HL-60 (cell line): Measurements from ENCODE around the gene CPNE6.
"Not testable (repeated sequence)": the region's sequence is repeated elsewhere in the genome, so short reads cannot be mapped to it uniquely, and the experiment has no call there.

Experiments used
- DNase-seq, 2 experiments: peaks; one replicate each; pipeline ENCODE4 v3.0.0-alpha.2; 2010 to 2020; ENCODE audit warnings: low read depth in 1 of 2, low spot score in 1 of 2
- H3K27ac ChIP-seq: fragments of 250-450 bp; sonication (Bioruptor Pico); replicated peaks from 2 replicates; pipeline ENCODE4 v1.5.1; 2020; ENCODE audit warnings: mild to moderate bottlenecking, moderate library complexity
- H3K27me3 ChIP-seq: fragments of 250-450 bp; sonication (Bioruptor Pico); 2 replicates; pipeline ENCODE4 v1.5.1; 2021; ENCODE audit warnings: mild to moderate bottlenecking, moderate library complexity; ENCODE audit not compliant: insufficient read depth, poor library complexity, severe bottlenecking
- H3K4me3 ChIP-seq: replicated peaks from 2 replicates; pipeline ENCODE4 v1.5.1; 2011; ENCODE audit warnings: mild to moderate bottlenecking, control low read depth, low read length; ENCODE audit not compliant: insufficient read depth
- GABPA ChIP-seq: IDR thresholded peaks from 2 replicates; pipeline ENCODE4 v1.6.1; 2012; ENCODE audit warnings: low read depth
- POLR2AphosphoS5 ChIP-seq: IDR thresholded peaks from 2 replicates; pipeline ENCODE4 v1.6.1; 2012; ENCODE audit warnings: low read depth
- REST ChIP-seq: IDR thresholded peaks from 2 replicates; pipeline ENCODE4 v1.6.1; 2012; ENCODE audit warnings: low read depth; ENCODE audit not compliant: insufficient replicate concordance
- SPI1 ChIP-seq: IDR thresholded peaks from 2 replicates; pipeline ENCODE4 v1.6.1; 2012; ENCODE audit warnings: low read depth, mild to moderate bottlenecking, borderline replicate concordance
- TF ChIP-seq, protein P1 (sequence below): IDR thresholded peaks from one replicate; pipeline ENCODE4 v1.5.1; 2011; ENCODE audit warnings: low read length, control low read depth, inconsistent platforms; ENCODE audit not compliant: insufficient read depth

The CPNE6 gene

DNA sequence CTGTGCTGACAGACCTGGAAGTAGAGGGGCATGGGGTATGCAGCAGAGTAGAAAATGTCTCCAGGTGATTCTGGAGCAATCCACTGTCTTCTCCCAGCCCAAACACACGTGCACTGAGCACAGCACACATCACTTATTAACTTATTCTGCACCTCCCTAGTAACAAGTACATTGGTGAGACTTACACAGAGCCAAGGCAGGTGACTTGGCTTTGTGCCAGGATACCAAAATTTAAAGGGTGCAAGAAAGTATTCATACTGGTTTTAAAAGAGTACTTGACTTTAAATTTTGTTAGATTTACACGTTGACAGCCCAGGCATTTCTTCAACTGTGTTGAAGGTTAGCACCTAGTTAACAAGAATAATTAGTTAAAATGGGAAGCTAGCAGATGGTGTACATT is 30.7 kb upstream of the CPNE6 start:
- Histone ChIP-seq H3K4me3 (no peak overlapping the region), H3K27ac (no peak overlapping the region), H3K27me3 (no peaks in the 10 kb centered on the region)
- no peak for DNase-seq
- TF ChIP-seq REST: no peak
- TF ChIP-seq, protein P1, sequence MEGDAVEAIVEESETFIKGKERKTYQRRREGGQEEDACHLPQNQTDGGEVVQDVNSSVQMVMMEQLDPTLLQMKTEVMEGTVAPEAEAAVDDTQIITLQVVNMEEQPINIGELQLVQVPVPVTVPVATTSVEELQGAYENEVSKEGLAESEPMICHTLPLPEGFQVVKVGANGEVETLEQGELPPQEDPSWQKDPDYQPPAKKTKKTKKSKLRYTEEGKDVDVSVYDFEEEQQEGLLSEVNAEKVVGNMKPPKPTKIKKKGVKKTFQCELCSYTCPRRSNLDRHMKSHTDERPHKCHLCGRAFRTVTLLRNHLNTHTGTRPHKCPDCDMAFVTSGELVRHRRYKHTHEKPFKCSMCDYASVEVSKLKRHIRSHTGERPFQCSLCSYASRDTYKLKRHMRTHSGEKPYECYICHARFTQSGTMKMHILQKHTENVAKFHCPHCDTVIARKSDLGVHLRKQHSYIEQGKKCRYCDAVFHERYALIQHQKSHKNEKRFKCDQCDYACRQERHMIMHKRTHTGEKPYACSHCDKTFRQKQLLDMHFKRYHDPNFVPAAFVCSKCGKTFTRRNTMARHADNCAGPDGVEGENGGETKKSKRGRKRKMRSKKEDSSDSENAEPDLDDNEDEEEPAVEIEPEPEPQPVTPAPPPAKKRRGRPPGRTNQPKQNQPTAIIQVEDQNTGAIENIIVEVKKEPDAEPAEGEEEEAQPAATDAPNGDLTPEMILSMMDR: no peak
- TF ChIP-seq POLR2AphosphoS5: no peak
- TF ChIP-seq GABPA: no peak
- no peak for TF ChIP-seq SPI1

GRCh38 chr14:24042746-24043145 is 28.6 kb upstream of the CPNE6 start:
- H3K27ac ChIP-seq: no peak overlapping the region
- no peak overlapping the region for H3K4me3 ChIP-seq
- DNase-seq: no peak
- TF ChIP-seq SPI1: no peak
- TF ChIP-seq GABPA: no peak
- no peak for TF ChIP-seq REST
- TF ChIP-seq, protein P1: no peak
- no peak for TF ChIP-seq POLR2AphosphoS5
- H3K27me3 ChIP-seq: no peaks in the 10 kb centered on the region

DNA sequence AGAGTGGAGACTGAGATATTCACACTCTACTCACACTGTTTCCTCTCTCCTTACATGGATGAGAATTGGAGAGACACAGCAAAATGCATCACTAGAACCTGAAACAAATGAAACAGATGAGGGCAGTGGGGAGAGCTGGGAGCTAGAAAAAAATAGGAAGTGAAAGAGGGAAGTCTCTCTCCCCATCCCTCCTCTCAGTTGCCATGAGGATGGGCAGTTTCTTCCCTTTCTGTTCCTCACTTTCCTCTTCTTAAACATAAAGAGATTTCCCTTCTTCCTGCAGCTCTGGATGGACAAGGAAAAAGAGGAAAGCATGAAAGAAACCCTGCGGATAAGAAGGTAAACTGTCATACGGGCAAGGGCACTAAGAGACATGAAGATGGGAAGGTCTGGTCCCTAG is 22.4 kb upstream of the CPNE6 start:
- TF ChIP-seq SPI1: peak; percentile 94
- H3K4me3 ChIP-seq, DNase-seq, H3K27ac ChIP-seq: not testable (repeated sequence)
- peaks cover 18% of the 10 kb centered on the region for H3K27me3 ChIP-seq

DNA sequence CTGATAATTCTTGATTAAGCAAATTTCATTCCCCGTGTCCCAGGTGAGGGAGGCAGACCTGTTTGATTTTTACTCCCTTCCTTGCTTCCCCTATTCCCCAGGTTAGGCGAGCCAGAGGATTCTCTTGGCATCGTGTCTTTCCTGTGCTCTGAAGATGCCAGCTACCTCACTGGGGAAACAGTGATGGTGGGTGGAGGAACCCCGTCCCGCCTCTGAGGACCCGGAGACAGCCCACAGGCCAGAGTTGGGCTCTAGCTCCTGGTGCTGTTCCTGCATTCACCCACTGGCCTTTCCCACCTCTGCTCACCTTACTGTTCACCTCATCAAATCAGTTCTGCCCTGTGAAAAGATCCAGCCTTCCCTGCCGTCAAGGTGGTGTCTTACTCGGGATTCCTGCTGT is 20.6 kb upstream of the CPNE6 start:
- peaks cover 20% of the 10 kb centered on the region for H3K27me3 ChIP-seq
- not testable (repeated sequence) for DNase-seq, H3K27ac ChIP-seq, H3K4me3 ChIP-seq

DNA sequence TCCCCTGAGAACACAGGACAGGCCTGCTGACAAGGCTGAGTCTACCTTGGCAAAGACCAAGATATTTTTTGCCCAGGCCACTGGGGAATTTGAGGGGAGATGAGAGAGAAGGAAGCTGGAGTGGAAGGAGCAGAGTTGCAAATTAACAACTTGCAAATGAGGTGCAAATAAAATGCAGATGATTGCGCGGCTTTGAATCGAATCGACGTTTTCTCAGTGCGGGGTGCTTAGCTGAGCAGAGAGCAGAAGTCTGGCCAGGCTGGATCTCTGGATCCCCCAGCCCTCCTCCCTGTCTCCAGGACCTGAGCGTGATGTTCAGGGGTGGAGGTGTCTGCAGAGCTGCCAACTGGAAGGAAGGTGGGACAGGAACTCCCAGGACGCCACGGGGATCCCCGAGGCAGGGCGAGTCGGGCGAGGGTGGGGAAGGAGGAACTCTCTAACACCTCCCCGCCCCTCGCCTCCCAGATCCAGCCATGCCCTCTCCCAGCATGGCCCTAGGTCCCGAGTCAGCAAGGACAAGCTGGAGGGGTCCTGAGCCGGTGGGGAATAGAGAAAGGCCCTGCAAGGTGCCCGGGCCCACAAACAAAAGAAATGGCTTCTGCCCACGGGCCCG is 20.1 kb upstream of the CPNE6 start:
- TF ChIP-seq GABPA (no peak), POLR2AphosphoS5 (no peak)
- no peak overlapping the region for H3K27ac ChIP-seq
- peak overlapping the region; percentile 45 for H3K4me3 ChIP-seq

More for the DNA sequence above, 20.1 kb upstream of the CPNE6 start:
- peaks cover 20% of the 10 kb centered on the region for H3K27me3 ChIP-seq
- no peak for DNase-seq
